HepG2 (cell line): ENCODE data around the gene ZNF217. TPM values are rescaled to one million over a fixed set of nuclear protein-coding genes. Genes with fewer than 3 reads are reported as not detected.

Experiments
- ATF7-NPFF ChIP-seq: sonication (generic); formaldehyde crosslinking; IDR thresholded peaks from 2 replicates; pipeline ENCODE4 v1.8.1; 2023; ENCODE audit warnings: mild to moderate bottlenecking, low read depth, missing genetic modification reagents, moderate library complexity
- BHLHE40 ChIP-seq: IDR thresholded peaks from 2 replicates; pipeline ENCODE4 v1.6.1; 2011; ENCODE audit warnings: low read length, improper control_type of control experiment
- E2F1 ChIP-seq: sonication (generic); formaldehyde crosslinking; IDR thresholded peaks from 2 replicates; pipeline ENCODE4 v1.5.0; 2020; ENCODE audit warnings: missing genetic modification reagents
- ETS1 ChIP-seq: sonication (generic); formaldehyde crosslinking; IDR thresholded peaks from 2 replicates; pipeline ENCODE4 v1.4.0; 2020; ENCODE audit warnings: missing genetic modification reagents
- HNF1B ChIP-seq: sonication (generic); formaldehyde crosslinking; IDR thresholded peaks from 2 replicates; pipeline ENCODE4 v1.5.1; 2020; ENCODE audit warnings: mild to moderate bottlenecking, moderate library complexity, missing genetic modification reagents
- JUN ChIP-seq: sonication (generic); formaldehyde crosslinking; IDR thresholded peaks from 2 replicates; pipeline ENCODE4 v1.4.0; 2020; ENCODE audit warnings: mild to moderate bottlenecking, missing genetic modification reagents
- MYNN ChIP-seq: sonication (generic); formaldehyde crosslinking; IDR thresholded peaks from 2 replicates; pipeline ENCODE4 v1.4.0; 2020; ENCODE audit warnings: mild to moderate bottlenecking, low read depth, missing genetic modification reagents
- NFYB ChIP-seq: sonication (generic); formaldehyde crosslinking; IDR thresholded peaks from 2 replicates; pipeline ENCODE4 v1.4.0; 2020; ENCODE audit warnings: missing genetic modification reagents
- PBX3 ChIP-seq: sonication (generic); formaldehyde crosslinking; IDR thresholded peaks from 2 replicates; pipeline ENCODE4 v1.8.1; 2023; ENCODE audit warnings: missing genetic modification reagents, inconsistent platforms, borderline replicate concordance
- PHB2 ChIP-seq: fragments of 450-650 bp; IDR thresholded peaks from 2 replicates; pipeline ENCODE4 v1.6.1; 2018; ENCODE audit not compliant: partially characterized antibody
- REXO4 ChIP-seq: sonication (generic); formaldehyde crosslinking; IDR thresholded peaks from 2 replicates; pipeline ENCODE4 v1.8.0; 2022; ENCODE audit warnings: missing genetic modification reagents, mild to moderate bottlenecking, borderline replicate concordance
- SRF ChIP-seq: IDR thresholded peaks from 2 replicates; pipeline ENCODE4 v1.6.1; 2011; ENCODE audit warnings: mild to moderate bottlenecking, low read depth, low read length, moderate library complexity
- ZBTB7A ChIP-seq: sonication (generic); formaldehyde crosslinking; IDR thresholded peaks from 2 replicates; pipeline ENCODE4 v1.8.0; 2022; ENCODE audit warnings: mild to moderate bottlenecking, missing genetic modification reagents
- ZNF292 ChIP-seq: sonication (generic); formaldehyde crosslinking; IDR thresholded peaks from 2 replicates; pipeline ENCODE4 v1.8.1; 2022; ENCODE audit warnings: mild to moderate bottlenecking, low read depth, missing genetic modification reagents, borderline replicate concordance
- ZNF513 ChIP-seq: sonication (generic); formaldehyde crosslinking; conservative IDR thresholded peaks from 2 replicates; pipeline ENCODE4 v1.5.0; 2020; ENCODE audit warnings: missing genetic modification reagents
- ZNF609 ChIP-seq: sonication (generic); formaldehyde crosslinking; IDR thresholded peaks from 2 replicates; pipeline ENCODE4 v1.4.0; 2020; ENCODE audit warnings: mild to moderate bottlenecking, missing genetic modification reagents, borderline replicate concordance
- polyA plus RNA-seq, 8 experiments: library from polyadenylated mRNA; depleted of rRNA in 3 of 8; stranded (reverse) in 7 of 8; unstranded in 1 of 8; fragments of >200 nt; fragmentation: Illumina TruSeq in 4 of 8; extraction: Trizol in 4 of 8; gene quantifications; 2 replicates each; pipeline versions ENCODE4 v1.2.1 to v1.2.3, GENCODE V29; 2011 to 2016; ENCODE audit warnings: low read depth in 4 of 8, missing spikeins in 1 of 8, mixed read lengths in 1 of 8; ENCODE audit not compliant: insufficient read depth in 1 of 8
- total RNA-seq, 5 experiments: library from RNA; depleted of rRNA; stranded (reverse); fragments of >200 nt; fragmentation: Illumina TruSeq; extraction: Trizol; gene quantifications; 2 replicates each; pipeline ENCODE4 v1.2.3, GENCODE V29; 2016; ENCODE audit warnings: low read depth in 1 of 5

The ZNF217 gene
- total and polyA plus RNA-seq, 2 of the 13 experiments (the other 11 are each of a cell fraction or from before 2014, with no cell fraction given), result 22.3 to 29.8 TPM

- TF ChIP-seq PBX3 (0 out of 2 replicates have a peak, but pooled peaks have one; percentile 54), ZNF513 (no peak), MYNN (no peak), JUN (CRISPR knock-in tag) (no peak; the same call in 1 of the 2 replicates), ZNF292 (CRISPR knock-in tag) (peak; percentile 91; the same call in 1 of the 2 replicates), E2F1 (CRISPR knock-in tag) (0 out of 2 replicates have a peak, but pooled peaks have one; percentile 18), ATF7-NPFF (CRISPR knock-in tag) (peak; percentile 68), SRF (peak; percentile 31; the same call in 1 of the 2 replicates), ETS1 (no peak), ZNF609 (CRISPR knock-in tag) (peak; percentile 85), BHLHE40 (no peak), ZBTB7A (no peak), REXO4 (CRISPR knock-in tag) (no peak), NFYB (CRISPR knock-in tag) (no peak), PHB2 (no peak), HNF1B (peak; percentile 82)
Measured at GRCh38 chr20:53642196-53643030, 48.8 kb upstream of the ZNF217 start (continued).
